K562 (cell line): Measurements from ENCODE around the gene TSPAN14. TPM values are rescaled to one million over a fixed set of nuclear protein-coding genes. Genes with fewer than 3 reads are reported as not detected.

ENCODE experiments used
- BRD9 ChIP-seq: fragments of 450-650 bp; IDR thresholded peaks from 2 replicates; pipeline ENCODE4 v1.6.1; 2018; ENCODE audit warnings: low read depth; ENCODE audit not compliant: partially characterized antibody
- CEBPB ChIP-seq: fragments of 450-650 bp; IDR thresholded peaks from 2 replicates; pipeline ENCODE4 v1.6.1; 2016; ENCODE audit warnings: missing genetic modification characterization, missing compliant biosample characterization
- CREB3L1 ChIP-seq: fragments of 450-650 bp; IDR thresholded peaks from 2 replicates; pipeline ENCODE4 v1.6.1; 2014; ENCODE audit warnings: low read depth, mild to moderate bottlenecking, moderate library complexity, borderline replicate concordance
- E2F1 ChIP-seq: sonication (generic); formaldehyde crosslinking; IDR thresholded peaks from 2 replicates; pipeline ENCODE4 v1.8.1; 2023; ENCODE audit warnings: mild to moderate bottlenecking, missing genetic modification reagents, moderate library complexity
- HMG20B ChIP-seq: fragments of 250-450 bp; sonication (Bioruptor Pico); IDR thresholded peaks from 2 replicates; pipeline ENCODE4 v1.5.0; 2021; ENCODE audit warnings: mild to moderate bottlenecking
- ILK ChIP-seq: fragments of 450-650 bp; IDR thresholded peaks from 2 replicates; pipeline ENCODE4 v1.6.1; 2016; ENCODE audit warnings: missing genetic modification characterization, low read depth, mild to moderate bottlenecking, missing compliant biosample characterization, moderate library complexity, borderline replicate concordance
- MCM2 ChIP-seq: fragments of 450-650 bp; IDR thresholded peaks from 2 replicates; pipeline ENCODE4 v1.6.1; 2017; ENCODE audit warnings: low read depth, mild to moderate bottlenecking
- NCOA6 ChIP-seq: fragments of 450-650 bp; IDR thresholded peaks from 2 replicates; pipeline ENCODE4 v1.6.1; 2017; ENCODE audit warnings: mild to moderate bottlenecking
- NONO ChIP-seq, 2 experiments: fragments of 200-400 bp in 1 of 2; fragments of 450-650 bp in 1 of 2; formaldehyde crosslinking in 1 of 2; IDR thresholded peaks; 2 replicates each; pipeline ENCODE4 v1.6.1; 2017; ENCODE audit warnings: low read depth in 2 of 2, mild to moderate bottlenecking in 2 of 2, moderate library complexity in 2 of 2, low read length in 1 of 2
- STAT5B ChIP-seq: fragments of 250-450 bp; sonication (Bioruptor Pico); IDR thresholded peaks from 2 replicates; pipeline ENCODE4 v1.8.0; 2021; ENCODE audit warnings: mild to moderate bottlenecking, inconsistent platforms
- TBL1XR1 ChIP-seq, 2 experiments: IDR thresholded peaks; 2 replicates each; pipeline ENCODE4 v1.6.1; 2012; ENCODE audit warnings: improper control_type of control experiment in 2 of 2, low read length in 2 of 2, mild to moderate bottlenecking in 1 of 2
- TFAP4 ChIP-seq: sonication (generic); formaldehyde crosslinking; IDR thresholded peaks from 2 replicates; pipeline ENCODE4 v1.8.0; 2022; ENCODE audit warnings: missing genetic modification reagents, mild to moderate bottlenecking, moderate library complexity, borderline replicate concordance
- WHSC1 ChIP-seq: IDR thresholded peaks from one replicate; pipeline ENCODE4 v1.6.1; 2012; ENCODE audit warnings: low read length, control low read depth, inconsistent platforms
- ZBTB2 ChIP-seq: fragments of 450-650 bp; IDR thresholded peaks from 2 replicates; pipeline ENCODE4 v1.6.1; 2016; ENCODE audit warnings: antibody characterized with exemption
- ZBTB5 ChIP-seq: fragments of 450-650 bp; IDR thresholded peaks from 2 replicates; pipeline ENCODE4 v1.6.1; 2017; ENCODE audit warnings: antibody characterized with exemption
- ZC3H4 ChIP-seq: sonication (generic); formaldehyde crosslinking; IDR thresholded peaks from 2 replicates; pipeline ENCODE4 v1.9.0; 2021; ENCODE audit warnings: missing genetic modification reagents, borderline replicate concordance
- polyA plus RNA-seq, 8 experiments: library from polyadenylated mRNA; depleted of rRNA in 4 of 8; stranded (reverse) in 5 of 8; unstranded in 3 of 8; fragments of >200 nt; fragmentation: Nextera tagmentation in 2 of 8; fragmentation: Illumina TruSeq in 1 of 8; extraction: Ambion mirVana in 2 of 8; extraction: Trizol in 1 of 8; gene quantifications; 2 replicates each; pipeline versions ENCODE4 v1.2.1 to v1.2.3, GENCODE V29; 2011 to 2014; ENCODE audit warnings: inconsistent platforms in 1 of 8, missing spikeins in 1 of 8
- total RNA-seq, 7 experiments: library from RNA; depleted of rRNA in 6 of 7; stranded (reverse); fragments of >200 nt in 6 of 7; fragmentation: Illumina TruSeq in 2 of 7; extraction: Trizol in 2 of 7; gene quantifications; 2 replicates each; pipeline versions ENCODE4 v1.2.1 to v1.2.3, GENCODE V29; 2011 to 2021; ENCODE audit warnings: low replicate concordance in 1 of 7
- TF ChIP-seq, protein P1 (sequence below): fragments of 250-450 bp; sonication (Bioruptor Pico); IDR thresholded peaks from 2 replicates; pipeline ENCODE4 v1.5.0; 2021; ENCODE audit warnings: mild to moderate bottlenecking, borderline replicate concordance

Gene TSPAN14
- total and polyA plus RNA-seq, 9 of the 15 experiments (the other 6 are each of a cell fraction or from before 2014, with no cell fraction given): 5.8 to 92.9 (median 23.3) TPM

DNA sequence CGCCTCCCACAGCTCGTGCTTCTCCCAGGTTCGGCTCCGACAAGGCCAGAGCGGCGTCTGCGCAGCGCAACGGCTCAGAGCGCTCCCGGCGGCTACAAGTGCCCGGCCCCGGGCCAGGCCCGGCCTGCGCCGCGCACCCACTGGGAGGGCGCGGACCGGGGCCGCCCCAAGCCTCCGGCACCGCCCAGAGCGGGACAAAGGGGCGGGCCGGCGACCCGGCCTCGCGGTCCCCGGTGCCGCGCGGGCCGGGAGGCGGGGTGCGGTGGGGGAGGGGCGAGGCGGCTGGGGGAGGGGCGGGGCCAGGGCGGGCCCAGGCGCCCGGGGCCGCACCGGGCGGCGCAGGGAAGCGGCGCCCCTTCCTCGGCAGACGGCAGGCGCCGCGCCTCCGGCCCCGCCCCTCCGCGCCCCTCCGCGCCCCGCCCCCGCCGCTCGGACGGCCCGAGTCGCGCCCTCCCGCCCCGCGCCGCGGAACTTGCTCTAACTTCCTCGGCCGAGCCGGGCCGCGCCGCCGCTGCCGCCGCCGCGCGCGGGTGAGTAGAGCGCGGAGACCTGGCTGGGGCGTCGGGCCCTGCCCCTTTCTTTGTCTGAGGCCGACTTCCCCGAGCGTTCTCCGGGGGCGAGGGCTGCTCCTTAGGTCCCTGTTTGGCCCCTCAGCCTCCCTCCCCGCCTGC, at the start of gene TSPAN14 (continued):
- TF ChIP-seq CREB3L1 (no peak), STAT5B (CRISPR knock-in tag) (no peak), HMG20B (CRISPR knock-in tag) (no peak), ZC3H4 (CRISPR knock-in tag) (no peak), CEBPB (no peak), E2F1 (0 out of 2 replicates have a peak, but pooled peaks have one; percentile 16), ZBTB2 (no peak), NONO (IDR thresholded peaks at IDR 0.05; ENCODE audit: low read depth in 2 of 2, low read length in 1 of 2) (peak in 1 of 2 experiments; percentile 84; a peak in 2 of 4 replicates), TFAP4 (CRISPR knock-in tag) (no peak), BRD9 (no peak), WHSC1 (no peak), MCM2 (no peak), ILK (tag) (no peak), TBL1XR1 (IDR thresholded peaks at IDR 0.05; ENCODE audit: low read length in 2 of 2) (no peak), NCOA6 (no peak), ZBTB5 (no peak)
- TF ChIP-seq, protein P1, sequence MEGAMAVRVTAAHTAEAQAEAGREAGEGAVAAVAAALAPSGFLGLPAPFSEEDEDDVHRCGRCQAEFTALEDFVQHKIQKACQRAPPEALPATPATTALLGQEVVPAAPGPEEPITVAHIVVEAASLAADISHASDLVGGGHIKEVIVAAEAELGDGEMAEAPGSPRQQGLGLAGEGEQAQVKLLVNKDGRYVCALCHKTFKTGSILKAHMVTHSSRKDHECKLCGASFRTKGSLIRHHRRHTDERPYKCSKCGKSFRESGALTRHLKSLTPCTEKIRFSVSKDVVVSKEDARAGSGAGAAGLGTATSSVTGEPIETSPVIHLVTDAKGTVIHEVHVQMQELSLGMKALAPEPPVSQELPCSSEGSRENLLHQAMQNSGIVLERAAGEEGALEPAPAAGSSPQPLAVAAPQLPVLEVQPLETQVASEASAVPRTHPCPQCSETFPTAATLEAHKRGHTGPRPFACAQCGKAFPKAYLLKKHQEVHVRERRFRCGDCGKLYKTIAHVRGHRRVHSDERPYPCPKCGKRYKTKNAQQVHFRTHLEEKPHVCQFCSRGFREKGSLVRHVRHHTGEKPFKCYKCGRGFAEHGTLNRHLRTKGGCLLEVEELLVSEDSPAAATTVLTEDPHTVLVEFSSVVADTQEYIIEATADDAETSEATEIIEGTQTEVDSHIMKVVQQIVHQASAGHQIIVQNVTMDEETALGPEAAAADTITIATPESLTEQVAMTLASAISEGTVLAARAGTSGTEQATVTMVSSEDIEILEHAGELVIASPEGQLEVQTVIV (CRISPR knock-in tag): no peak
